ENCODE results near the gene SEMA4D.

SEMA4D gene

GRCh38 chr9:89436326-89436725, 61.6 kb downstream of the SEMA4D start:
- no peak overlapping the region for H3K27ac ChIP-seq
- in situ Hi-C loops (cut with HindIII; ENCODE audit: low pct_ligation_motif_present, low sequenced_read_pairs) = no loop called here
- H3K27me3 ChIP-seq (replicated peaks) = no peaks in the 10 kb centered on the region
- no peak overlapping the region for H3K4me3 ChIP-seq (ENCODE audit: low read depth, low read length)
- no peak for TF ChIP-seq CTCF (IDR thresholded peaks at IDR 0.05; ENCODE audit: low read depth, low read length, missing control alignments)
- DNase-seq = no peak
- no peaks in the 10 kb centered on the region for H3K36me3 ChIP-seq (replicated peaks)

GRCh38 chr9:89435071-89435823, 62.7 kb downstream of the SEMA4D start:
- in situ Hi-C loops (cut with HindIII; ENCODE audit: low pct_ligation_motif_present, low sequenced_read_pairs) = no loop called here
- no peak for TF ChIP-seq CTCF (IDR thresholded peaks at IDR 0.05; ENCODE audit: low read depth, low read length, missing control alignments)
- no peak overlapping the region for H3K27ac ChIP-seq
- no peak for DNase-seq
- no peaks in the 10 kb centered on the region for H3K36me3 ChIP-seq (replicated peaks)
- H3K27me3 ChIP-seq (replicated peaks) = no peaks in the 10 kb centered on the region
- H3K4me3 ChIP-seq (ENCODE audit: low read depth, low read length) = no peak overlapping the region

- Histone ChIP-seq H3K4me3 (ENCODE audit: low read depth, low read length) (no peak overlapping the region), H3K27ac (no peak overlapping the region), H3K36me3 (replicated peaks) (no peaks in the 10 kb centered on the region), H3K27me3 (replicated peaks) (no peaks in the 10 kb centered on the region)
- no peak for TF ChIP-seq CTCF (IDR thresholded peaks at IDR 0.05; ENCODE audit: low read depth, low read length, missing control alignments)
- DNase-seq = no peak
- in situ Hi-C loops (cut with HindIII; ENCODE audit: low pct_ligation_motif_present, low sequenced_read_pairs) = no loop called here
These were observed 63.3 kb downstream of the SEMA4D start for GRCh38 chr9:89434636-89435035.

DNA sequence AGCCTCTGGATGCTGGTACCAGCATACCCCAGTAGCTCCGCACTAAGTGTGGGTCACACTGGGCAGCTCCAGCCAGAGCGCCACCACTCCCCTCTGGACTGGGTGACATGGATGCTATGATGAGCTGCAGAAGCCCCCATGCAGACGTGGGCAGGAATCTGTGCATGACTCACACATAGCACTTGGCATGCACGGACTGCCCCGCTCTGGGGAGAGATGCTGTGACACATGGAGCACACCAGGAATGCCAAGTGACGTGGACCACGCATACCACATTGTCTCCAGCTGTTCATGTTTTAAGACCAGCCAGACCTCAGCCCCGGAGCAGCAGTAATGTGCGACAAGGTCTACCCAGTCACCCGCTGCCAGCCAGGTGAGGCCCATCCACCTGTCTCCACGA, 64.1 kb downstream of the SEMA4D start:
- TF ChIP-seq CTCF (IDR thresholded peaks at IDR 0.05; ENCODE audit: low read depth, low read length, missing control alignments) = no peak
- Histone ChIP-seq H3K27me3 (replicated peaks) (no peaks in the 10 kb centered on the region), H3K27ac (no peak overlapping the region), H3K36me3 (replicated peaks) (no peaks in the 10 kb centered on the region), H3K4me3 (ENCODE audit: low read depth, low read length) (no peak overlapping the region)
- DNase-seq = peak; percentile 57
- in situ Hi-C loops (cut with HindIII; ENCODE audit: low pct_ligation_motif_present, low sequenced_read_pairs) = no loop called here

DNA sequence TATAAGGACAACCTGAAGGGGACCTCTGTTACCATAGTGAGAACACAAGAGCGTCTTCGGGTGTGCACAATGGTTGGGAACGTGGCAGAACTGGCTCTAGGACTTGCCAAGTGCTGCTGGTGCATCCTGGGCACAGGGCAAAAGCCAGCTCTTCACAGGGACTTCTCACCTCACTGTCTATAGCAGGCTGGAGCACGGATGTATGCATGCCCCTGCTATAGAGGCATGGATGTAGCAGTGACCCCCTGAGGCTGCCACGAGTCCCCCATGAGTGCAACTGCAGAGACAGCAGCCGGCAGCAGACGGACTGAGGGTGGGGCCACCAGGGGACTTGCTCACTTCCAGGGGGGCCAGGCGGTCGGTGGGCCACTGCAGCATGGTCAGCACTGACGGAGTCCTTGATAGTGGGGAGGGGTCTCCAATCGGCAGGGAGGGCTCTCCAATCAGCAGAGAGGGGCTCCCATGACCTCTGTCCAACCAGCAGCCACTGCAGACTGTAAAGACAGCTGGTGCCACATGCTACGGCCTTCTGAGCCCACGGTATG, 64.9 kb downstream of the SEMA4D start:
- no peak overlapping the region for H3K27ac ChIP-seq
- in situ Hi-C loops (cut with HindIII; ENCODE audit: low pct_ligation_motif_present, low sequenced_read_pairs) = no loop called here
- no peak for DNase-seq
- no peak for TF ChIP-seq CTCF (IDR thresholded peaks at IDR 0.05; ENCODE audit: low read depth, low read length, missing control alignments)
- no peaks in the 10 kb centered on the region for H3K27me3 ChIP-seq (replicated peaks)
- H3K36me3 ChIP-seq (replicated peaks) = no peaks in the 10 kb centered on the region
- H3K4me3 ChIP-seq (ENCODE audit: low read depth, low read length) = no peak overlapping the region

All from brain microvascular endothelial cell (primary cell).